ENCODE measurements around the gene CLSTN1. TPM values are rescaled to one million over a fixed set of nuclear protein-coding genes. Genes with fewer than 3 reads are reported as not detected.

Gene CLSTN1
- total RNA-seq, 1 experiment from 2014 or later, result 106 TPM

GRCh38 chr1:9746651-9747050, 77.1 kb downstream of the CLSTN1 start:
- intact Hi-C loops (cut with micrococcal nuclease), result no loop called here
- Mint-ChIP-seq H3K36me3 (ENCODE audit: insufficient read depth, unreplicated experiment) (peaks cover 76% of the 10 kb centered on the region), H3K9me3 (ENCODE audit: unreplicated experiment) (no peaks in the 10 kb centered on the region), H3K4me1 (ENCODE audit: insufficient read depth, unreplicated experiment) (no peaks in the 10 kb centered on the region), H3K27me3 (ENCODE audit: insufficient read depth, unreplicated experiment) (no peaks in the 10 kb centered on the region), H3K4me3 (ENCODE audit: unreplicated experiment) (no peak overlapping the region), H3K27ac (ENCODE audit: low read depth, unreplicated experiment) (no peak overlapping the region)
- DNase-seq (ENCODE audit: unreplicated experiment), result no peak
- ChIA-PET POLR2A (no interaction called here), CTCF (interaction anchor here (0.9 to 1.0 kb wide), 3 partner anchors 22 to 118 kb away, joined by 3 to 4 read pairs (median 3); no protein-coding TSS in a partner anchor)
- no peak for TF ChIP-seq CTCF (IDR thresholded peaks at IDR 0.05; ENCODE audit: unreplicated experiment)
- BruUV-seq (replicated peaks), result no TSS peak

GRCh38 chr1:9746211-9746610, 77.6 kb downstream of the CLSTN1 start:
- no peaks in the 10 kb centered on the region for H3K4me1 Mint-ChIP-seq (ENCODE audit: insufficient read depth, unreplicated experiment)
- no TSS peak for BruUV-seq (replicated peaks)
- intact Hi-C loops (cut with micrococcal nuclease), result no loop called here
- ChIA-PET POLR2A (no interaction called here), CTCF (interaction anchor here (0.9 to 1.0 kb wide), 3 partner anchors 21 to 118 kb away, joined by 3 to 4 read pairs (median 3); no protein-coding TSS in a partner anchor)
- no peak for TF ChIP-seq CTCF (IDR thresholded peaks at IDR 0.05; ENCODE audit: unreplicated experiment)
- DNase-seq (ENCODE audit: unreplicated experiment), result no peak
- H3K9me3 Mint-ChIP-seq (ENCODE audit: unreplicated experiment), result no peaks in the 10 kb centered on the region
- peaks cover 76% of the 10 kb centered on the region for H3K36me3 Mint-ChIP-seq (ENCODE audit: insufficient read depth, unreplicated experiment)
- no peak overlapping the region for H3K27ac Mint-ChIP-seq (ENCODE audit: low read depth, unreplicated experiment)
- H3K27me3 Mint-ChIP-seq (ENCODE audit: insufficient read depth, unreplicated experiment), result no peaks in the 10 kb centered on the region
- no peak overlapping the region for H3K4me3 Mint-ChIP-seq (ENCODE audit: unreplicated experiment)

GRCh38 chr1:9744106-9744799, 79.5 kb downstream of the CLSTN1 start:
- ChIA-PET POLR2A (interaction anchor here (0.7 kb wide), 1 partner anchor 22 kb away, joined by 3 read pairs; no protein-coding TSS in a partner anchor), CTCF (interaction anchor here (1.3 kb wide), 1 partner anchor 124 kb away, joined by 3 read pairs; no protein-coding TSS in a partner anchor)
- TF ChIP-seq CTCF (IDR thresholded peaks at IDR 0.05; ENCODE audit: unreplicated experiment), result no peak

GRCh38 chr1:9737671-9738070, 86.1 kb downstream of the CLSTN1 start:
- DNase-seq (ENCODE audit: unreplicated experiment), result no peak
- Mint-ChIP-seq H3K4me3 (ENCODE audit: unreplicated experiment) (no peak overlapping the region), H3K27ac (ENCODE audit: low read depth, unreplicated experiment) (no peak overlapping the region), H3K36me3 (ENCODE audit: insufficient read depth, unreplicated experiment) (peaks cover 92% of the 10 kb centered on the region), H3K9me3 (ENCODE audit: unreplicated experiment) (no peaks in the 10 kb centered on the region), H3K27me3 (ENCODE audit: insufficient read depth, unreplicated experiment) (no peaks in the 10 kb centered on the region), H3K4me1 (ENCODE audit: insufficient read depth, unreplicated experiment) (no peaks in the 10 kb centered on the region)
- intact Hi-C loops (cut with micrococcal nuclease), result no loop called here
- CTCF ChIA-PET, result no interaction called here
- POLR2A ChIA-PET, result interaction anchor here (0.7 kb wide), 1 partner anchor 19 kb away, joined by 3 read pairs; no protein-coding TSS in a partner anchor
- no TSS peak for BruUV-seq (replicated peaks)
- TF ChIP-seq CTCF (IDR thresholded peaks at IDR 0.05; ENCODE audit: unreplicated experiment), result no peak

More at GRCh38 chr1:9744106-9744799, 79.5 kb downstream of the CLSTN1 start:
- intact Hi-C loops (cut with micrococcal nuclease), result no loop called here
- Mint-ChIP-seq H3K4me1 (ENCODE audit: insufficient read depth, unreplicated experiment) (no peaks in the 10 kb centered on the region), H3K27me3 (ENCODE audit: insufficient read depth, unreplicated experiment) (no peaks in the 10 kb centered on the region), H3K27ac (ENCODE audit: low read depth, unreplicated experiment) (no peak overlapping the region), H3K9me3 (ENCODE audit: unreplicated experiment) (no peaks in the 10 kb centered on the region), H3K4me3 (ENCODE audit: unreplicated experiment) (no peak overlapping the region), H3K36me3 (ENCODE audit: insufficient read depth, unreplicated experiment) (peaks cover 77% of the 10 kb centered on the region)
- no peak for DNase-seq (ENCODE audit: unreplicated experiment)
- BruUV-seq (replicated peaks), result no TSS peak

Measured in MCF 10A (cell line).